Sigmoid colon (tissue), 7 donors: ENCODE measurements around the gene ZNF507. TPM values are rescaled to one million over a fixed set of nuclear protein-coding genes. Genes with fewer than 3 reads are reported as not detected.

ENCODE experiments used
- DNase-seq: peaks from one replicate; pipeline ENCODE4 v3.0.0-alpha.2; 2019
- H3K27ac ChIP-seq, 4 donors: fragments of 200-600 bp; sonication (generic); one replicate each; pipeline ENCODE4 v1.5.1; 2016 to 2019; ENCODE audit warnings: mild to moderate bottlenecking in 1 of 4
- H3K27me3 ChIP-seq, 3 donors: fragments of 200-600 bp; sonication (generic); one replicate each; pipeline ENCODE4 v1.5.1; 2019; ENCODE audit warnings: mild to moderate bottlenecking in 1 of 3
- H3K36me3 ChIP-seq, 4 donors: fragments of 200-600 bp; sonication (generic); one replicate each; pipeline ENCODE4 v1.5.1; 2016 to 2019
- H3K4me1 ChIP-seq, 4 donors: fragments of 200-600 bp; sonication (generic); one replicate each; pipeline ENCODE4 v1.5.1; 2017 to 2019
- H3K4me3 ChIP-seq, 4 donors: fragments of 200-600 bp; sonication (generic); one replicate each; pipeline ENCODE4 v1.5.1; 2017 to 2019; ENCODE audit warnings: mild to moderate bottlenecking in 2 of 4, moderate library complexity in 1 of 4
- H3K9me3 ChIP-seq, 4 donors: fragments of 200-600 bp in 3 of 4; sonication (generic) in 3 of 4; one replicate each; pipeline versions ENCODE4 v1.5.1 to v1.6.1; 2013 to 2019
- CTCF ChIP-seq, 4 experiments: fragments of 450-650 bp in 3 of 4; fragments of 200-600 bp in 1 of 4; IDR thresholded peaks; one replicate each; pipeline ENCODE4 v1.5.1; 2016 to 2019; ENCODE audit warnings: antibody characterized with exemption in 4 of 4, mild to moderate bottlenecking in 3 of 4, moderate library complexity in 2 of 4
- EP300 ChIP-seq, 4 donors: sonication (generic); formaldehyde crosslinking; IDR thresholded peaks; one replicate each; pipeline ENCODE4 v1.6.1; 2017; ENCODE audit warnings: antibody characterized with exemption in 4 of 4
- POLR2A ChIP-seq, 2 donors: fragments of 450-650 bp; IDR thresholded peaks; one replicate each; pipeline ENCODE4 v1.6.1; 2016; ENCODE audit warnings: antibody characterized with exemption in 2 of 2, mild to moderate bottlenecking in 2 of 2, moderate library complexity in 2 of 2
- POLR2AphosphoS5 ChIP-seq, 4 donors: sonication (generic); formaldehyde crosslinking; IDR thresholded peaks; one replicate each; pipeline ENCODE4 v1.6.1; 2017; ENCODE audit warnings: antibody characterized with exemption in 4 of 4
- WGBS, 2 donors: extraction: QIAGEN DNeasy Blood & Tissue Kit; methylation state at CpG; one replicate each; pipeline ENCODE4 v1.1.7; 2013; 5-methylcytosine and 5-hydroxymethylcytosine counted together
- intact Hi-C: fragments of 100-400 bp; cut with DNase I; formaldehyde crosslinking; loops from one replicate; pipeline ENCODE4 v1.15.1; 2023
- polyA plus RNA-seq, 3 donors: library from polyadenylated mRNA; stranded (reverse); fragments of 200-250 nt; gene quantifications; one replicate each; pipeline ENCODE4 v1.2.3, GENCODE V29; 2013
- total RNA-seq, 4 donors: library from RNA; depleted of rRNA; stranded (reverse); fragments of >200 nt; gene quantifications; one replicate each; pipeline ENCODE4 v1.1.0, GENCODE V29; 2016
- donor health status: healthy with polysubstance abuse.
- donor health status: Bipolar disorder and iron deficiency.
- donor health status: healthy.

Gene ZNF507
- total and polyA plus RNA-seq, 7 donors, result 2.1 to 27.1 (median 19.3) TPM

GRCh38 chr19:32349724-32350470 lies 4.5 kb downstream of the ZNF507 start:
- Histone ChIP-seq H3K9me3 (no peaks in the 10 kb centered on the region), H3K4me3 (no peak overlapping the region), H3K4me1 (peaks cover 0 to 55% (median 52%) of the 10 kb centered on the region in 4 donors), H3K36me3 (peaks cover 9 to 60% (median 16%) of the 10 kb centered on the region in 4 donors), H3K27ac (no peak overlapping the region), H3K27me3 (no peaks in the 10 kb centered on the region)
- no peak for DNase-seq
- 55 to 84% methylated on average over 2 of the region's 2 CpGs for WGBS, 2 donors
- TF ChIP-seq POLR2AphosphoS5 (IDR thresholded peaks at IDR 0.05), result no peak
- intact Hi-C loops, result loop anchor here (5.0 to 10.0 kb wide), 3 partner anchors 57 to 995 kb away; partner anchors contain the start of genes ANKRD27, DPY19L3 and RGS9BP

- Histone ChIP-seq H3K36me3 (peaks cover 9 to 65% (median 17%) of the 10 kb centered on the region in 4 donors), H3K4me3 (no peak overlapping the region), H3K9me3 (no peaks in the 10 kb centered on the region), H3K27me3 (no peaks in the 10 kb centered on the region), H3K27ac (peak overlapping the region in 2 of 4 donors; percentile 55 to 65), H3K4me1 (peaks cover 0 to 55% (median 52%) of the 10 kb centered on the region in 4 donors)
- DNase-seq, result no peak
- 64 to 81% methylated on average over 3 of the region's 3 CpGs for WGBS, 2 donors
- intact Hi-C loops, result no loop called here
- no peak for TF ChIP-seq POLR2A (IDR thresholded peaks at IDR 0.05)
Measured at GRCh38 chr19:32350471-32350865, 5.1 kb downstream of the ZNF507 start.

- H3K27me3 ChIP-seq, result no peaks in the 10 kb centered on the region
- H3K27ac ChIP-seq, result peak overlapping the region in 3 of 4 donors; percentile 7 to 65 (median 55)
- WGBS, 2 donors, result 95 to 96% methylated on average over 2 of the region's 2 CpGs
- TF ChIP-seq POLR2AphosphoS5 (IDR thresholded peaks at IDR 0.05) (no peak), CTCF (IDR thresholded peaks at IDR 0.05) (no peak), EP300 (IDR thresholded peaks at IDR 0.05) (no peak), POLR2A (IDR thresholded peaks at IDR 0.05) (no peak)
- no peak overlapping the region for H3K4me3 ChIP-seq
- no peaks in the 10 kb centered on the region for H3K9me3 ChIP-seq
- DNase-seq, result no peak
- intact Hi-C loops, result no loop called here
- peaks cover 9 to 70% (median 17%) of the 10 kb centered on the region in 4 donors for H3K36me3 ChIP-seq
- H3K4me1 ChIP-seq, result peaks cover 0 to 55% (median 52%) of the 10 kb centered on the region in 4 donors
Measured at GRCh38 chr19:32350987-32351348, 5.6 kb downstream of the ZNF507 start.

- no peak overlapping the region for H3K4me3 ChIP-seq
- 97 to 100% methylated on average over 1 of the region's 1 CpG for WGBS, 2 donors
- H3K9me3 ChIP-seq, result no peaks in the 10 kb centered on the region
- DNase-seq, result no peak
- peaks cover 0 to 45% (median 40%) of the 10 kb centered on the region in 4 donors for H3K4me1 ChIP-seq
- H3K36me3 ChIP-seq, result peaks cover 9 to 82% (median 23%) of the 10 kb centered on the region in 4 donors
- TF ChIP-seq EP300 (IDR thresholded peaks at IDR 0.05), result no peak
- no peak for TF ChIP-seq POLR2AphosphoS5 (IDR thresholded peaks at IDR 0.05)
- TF ChIP-seq CTCF (IDR thresholded peaks at IDR 0.05), result no peak
- no peak for TF ChIP-seq POLR2A (IDR thresholded peaks at IDR 0.05)
- H3K27me3 ChIP-seq, result no peaks in the 10 kb centered on the region
- H3K27ac ChIP-seq, result peak overlapping the region in 2 of 4 donors; percentile 65 to 66
- intact Hi-C loops, result no loop called here
Measured at GRCh38 chr19:32352241-32352630, 6.8 kb downstream of the ZNF507 start.

GRCh38 chr19:32354345-32354744 lies 8.9 kb downstream of the ZNF507 start:
- WGBS, 2 donors, result 98% methylated on average over 9 of the region's 9 CpGs
- H3K4me3 ChIP-seq, result no peak overlapping the region
- peaks cover 15 to 82% (median 31%) of the 10 kb centered on the region in 4 donors for H3K36me3 ChIP-seq
- DNase-seq, result no peak
- peaks cover 0 to 28% (median 23%) of the 10 kb centered on the region in 4 donors for H3K4me1 ChIP-seq
- no peak overlapping the region for H3K27ac ChIP-seq
- no peaks in the 10 kb centered on the region for H3K9me3 ChIP-seq
- H3K27me3 ChIP-seq, result no peaks in the 10 kb centered on the region
- TF ChIP-seq CTCF (IDR thresholded peaks at IDR 0.05), result no peak
- TF ChIP-seq EP300 (IDR thresholded peaks at IDR 0.05), result no peak
- TF ChIP-seq POLR2A (IDR thresholded peaks at IDR 0.05), result no peak
- intact Hi-C loops, result no loop called here
